IPS-11a (cell line): ENCODE data around the gene TMEM121B.

Experiments used
- H3K4me3 ChIP-seq: one replicate; pipeline ENCODE4 v1.5.1; 2013; ENCODE audit warnings: low read depth, low read length, control low read depth

The TMEM121B gene

DNA sequence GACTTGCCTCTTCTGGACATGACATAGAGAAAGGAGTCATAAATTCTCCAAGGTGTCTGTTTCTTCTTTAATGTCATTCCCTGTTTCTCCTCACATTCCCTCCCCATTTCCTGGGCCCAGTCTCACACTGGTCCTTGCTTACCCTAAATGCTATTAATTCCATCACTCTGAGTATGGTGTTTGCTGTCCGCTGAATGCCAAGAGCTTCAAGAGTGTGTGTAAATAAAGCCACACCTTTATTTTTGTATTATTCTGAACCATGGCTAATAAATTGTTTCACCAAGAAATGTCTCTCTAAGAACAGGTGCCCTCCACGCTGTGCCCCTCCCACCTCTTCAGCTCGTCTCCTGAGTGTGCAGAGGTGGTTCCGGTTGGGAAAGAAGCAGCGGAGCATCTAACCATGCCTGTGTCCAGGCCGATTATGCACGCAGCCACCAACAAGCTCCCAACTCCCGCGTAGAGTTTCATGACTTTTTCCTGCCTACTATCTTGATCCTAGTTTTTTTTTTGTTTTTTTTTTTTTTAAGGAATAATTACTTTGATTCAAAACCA lies 8.6 kb downstream of the TMEM121B start:
- H3K4me3 ChIP-seq, result no peak overlapping the region

GRCh38 chr22:17110791-17111550 lies 10.2 kb downstream of the TMEM121B start:
- no peak overlapping the region for H3K4me3 ChIP-seq

DNA sequence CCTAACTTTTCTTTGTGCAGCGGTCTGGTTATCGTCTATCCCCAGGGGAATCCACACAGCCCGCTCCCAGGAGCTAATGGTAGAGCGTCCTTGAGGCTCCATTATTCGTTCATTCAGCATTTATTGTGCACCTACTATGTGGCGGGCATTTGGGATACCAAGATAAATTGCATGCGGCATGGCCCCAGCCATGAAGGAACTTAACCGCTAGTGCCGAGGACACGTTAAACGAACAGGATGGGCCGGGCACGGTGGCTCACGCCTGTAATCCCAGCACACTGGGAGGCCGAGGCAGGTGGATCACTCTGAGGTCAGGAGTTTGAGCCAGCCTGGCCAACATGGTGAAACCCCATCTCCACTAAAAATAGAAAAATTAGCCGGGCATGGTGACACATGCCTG lies 11.2 kb downstream of the TMEM121B start:
- no peak overlapping the region for H3K4me3 ChIP-seq

DNA sequence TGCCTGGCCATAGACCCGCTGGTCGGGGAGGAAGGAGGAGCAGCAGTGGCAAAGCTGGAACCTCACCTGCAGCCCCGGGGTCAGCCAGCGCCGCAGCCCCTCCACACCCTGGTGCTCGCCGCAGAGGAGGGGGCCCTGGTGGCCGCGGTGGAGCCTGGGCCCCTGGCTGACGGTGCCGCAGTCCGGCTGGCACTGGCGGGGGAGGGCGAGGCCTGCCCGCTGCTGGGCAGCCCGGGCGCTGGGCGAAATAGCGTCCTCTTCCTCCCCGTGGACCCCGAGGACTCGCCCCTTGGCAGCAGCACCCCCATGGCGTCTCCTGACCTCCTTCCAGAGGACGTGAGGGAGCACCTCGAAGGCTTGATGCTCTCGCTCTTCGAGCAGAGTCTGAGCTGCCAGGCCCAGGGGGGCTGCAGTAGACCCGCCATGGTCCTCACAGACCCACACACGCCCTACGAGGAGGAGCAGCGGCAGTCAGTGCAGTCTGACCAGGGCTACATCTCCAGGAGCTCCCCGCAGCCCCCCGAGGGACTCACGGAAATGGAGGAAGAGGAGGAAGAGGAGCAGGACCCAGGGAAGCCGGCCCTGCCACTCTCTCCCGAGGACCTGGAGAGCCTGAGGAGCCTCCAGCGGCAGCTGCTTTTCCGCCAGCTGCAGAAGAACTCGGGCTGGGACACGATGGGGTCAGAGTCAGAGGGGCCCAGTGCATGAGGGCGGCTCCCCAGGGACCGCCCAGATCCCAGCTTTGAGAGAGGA lies 11.9 kb downstream of the TMEM121B start:
- no peak overlapping the region for H3K4me3 ChIP-seq

- H3K4me3 ChIP-seq, result no peak overlapping the region
Observed at GRCh38 chr22:17108256-17109112, 12.7 kb downstream of the TMEM121B start.

DNA sequence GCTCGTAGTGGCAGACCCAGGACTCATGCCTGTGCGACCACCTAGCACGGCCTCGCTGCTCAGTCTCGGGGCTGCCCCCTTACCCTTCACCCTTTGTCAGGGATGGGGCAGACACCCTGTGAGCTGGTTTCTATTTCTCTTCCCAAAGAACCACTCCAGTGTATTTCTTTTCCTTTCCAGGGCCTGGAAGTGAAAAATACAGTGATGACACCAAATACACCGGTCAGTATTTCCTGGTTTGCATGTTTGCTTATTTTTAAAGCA lies 13.7 kb downstream of the TMEM121B start:
- no peak overlapping the region for H3K4me3 ChIP-seq

DNA sequence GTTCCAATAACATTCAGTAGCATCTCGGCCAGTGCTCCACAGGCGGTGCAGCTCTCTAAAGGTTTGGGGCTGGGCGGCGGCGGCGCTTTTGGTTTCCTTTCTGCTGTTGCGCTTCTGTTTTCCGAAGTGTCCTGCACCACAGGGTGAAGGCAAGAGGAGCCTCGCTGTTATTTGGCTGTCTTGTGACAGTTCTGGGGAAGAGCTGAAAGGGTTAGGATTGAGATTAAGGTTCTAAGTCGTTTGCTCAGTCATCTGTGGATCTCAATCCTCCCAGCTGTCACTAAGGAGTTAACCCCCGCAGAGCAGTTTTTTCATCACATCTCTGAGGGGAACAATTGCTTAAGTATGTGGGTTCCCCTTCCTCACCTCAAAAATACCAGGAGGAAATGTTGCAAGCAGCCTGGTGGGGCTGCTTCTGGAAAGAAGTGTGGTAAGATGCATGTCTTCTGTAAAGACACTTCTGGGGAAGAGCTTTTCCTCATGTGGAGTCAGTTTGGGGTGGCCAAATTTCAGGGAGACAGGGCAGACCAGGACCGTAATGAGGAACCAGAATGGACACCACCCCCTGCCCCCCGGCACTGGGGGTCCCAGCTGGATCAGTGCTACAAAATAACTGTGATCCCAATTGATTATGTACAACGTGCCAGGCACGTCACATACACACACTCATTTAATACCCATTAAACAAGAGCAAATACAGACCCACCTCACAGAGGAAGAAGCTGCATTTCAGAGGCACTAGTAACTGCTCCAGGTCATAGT lies 14.2 kb downstream of the TMEM121B start:
- H3K4me3 ChIP-seq, result no peak overlapping the region

GRCh38 chr22:17106161-17106784 lies 14.9 kb downstream of the TMEM121B start:
- H3K4me3 ChIP-seq, result no peak overlapping the region

DNA sequence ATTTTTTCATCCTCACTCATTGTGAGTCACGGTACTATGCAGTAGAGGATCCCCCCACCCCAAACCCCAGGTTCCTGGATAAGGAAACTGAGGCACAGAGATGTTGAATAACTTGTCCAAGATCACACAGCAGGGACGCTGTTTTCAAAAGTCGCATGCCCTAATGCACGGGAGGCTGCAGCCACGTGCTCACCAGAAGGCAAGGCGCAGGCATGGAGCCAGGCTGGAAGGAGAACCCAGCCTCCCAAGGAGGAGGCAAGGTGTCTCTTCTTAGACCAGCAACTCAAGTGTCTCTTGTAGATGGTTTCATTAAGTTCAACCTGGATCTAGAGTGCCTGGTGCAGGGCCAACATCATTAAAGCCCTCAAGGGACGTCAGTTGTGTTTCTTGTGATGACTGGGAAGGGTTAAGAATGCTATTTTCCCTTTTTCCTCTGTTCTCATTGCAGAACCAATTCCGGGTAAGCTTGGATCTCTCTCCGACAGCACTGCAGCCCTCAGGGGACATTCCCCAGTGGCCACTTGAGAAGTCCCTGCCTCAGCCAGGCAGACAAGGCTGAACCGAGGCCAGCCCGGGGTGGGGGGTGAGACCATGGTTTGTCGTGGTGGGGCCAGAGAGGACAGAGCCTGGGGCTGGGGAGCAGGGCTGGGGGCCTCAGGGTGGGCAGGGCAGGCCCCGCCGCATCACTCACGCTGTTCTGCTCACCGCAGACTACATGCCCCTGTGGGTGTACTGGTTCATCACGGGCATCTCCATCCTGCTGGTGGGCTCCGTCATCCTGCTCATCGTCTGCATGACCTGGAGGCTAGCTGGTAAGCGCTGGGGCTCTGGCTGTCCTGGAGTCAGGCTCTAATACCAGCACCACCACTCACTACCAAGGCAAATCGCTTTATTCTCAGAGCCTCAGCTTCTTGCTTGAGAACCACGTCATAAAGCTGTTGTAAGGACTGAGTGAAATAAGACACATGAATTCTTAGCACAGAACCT lies 15.7 kb downstream of the TMEM121B start:
- H3K4me3 ChIP-seq, result no peak overlapping the region

DNA sequence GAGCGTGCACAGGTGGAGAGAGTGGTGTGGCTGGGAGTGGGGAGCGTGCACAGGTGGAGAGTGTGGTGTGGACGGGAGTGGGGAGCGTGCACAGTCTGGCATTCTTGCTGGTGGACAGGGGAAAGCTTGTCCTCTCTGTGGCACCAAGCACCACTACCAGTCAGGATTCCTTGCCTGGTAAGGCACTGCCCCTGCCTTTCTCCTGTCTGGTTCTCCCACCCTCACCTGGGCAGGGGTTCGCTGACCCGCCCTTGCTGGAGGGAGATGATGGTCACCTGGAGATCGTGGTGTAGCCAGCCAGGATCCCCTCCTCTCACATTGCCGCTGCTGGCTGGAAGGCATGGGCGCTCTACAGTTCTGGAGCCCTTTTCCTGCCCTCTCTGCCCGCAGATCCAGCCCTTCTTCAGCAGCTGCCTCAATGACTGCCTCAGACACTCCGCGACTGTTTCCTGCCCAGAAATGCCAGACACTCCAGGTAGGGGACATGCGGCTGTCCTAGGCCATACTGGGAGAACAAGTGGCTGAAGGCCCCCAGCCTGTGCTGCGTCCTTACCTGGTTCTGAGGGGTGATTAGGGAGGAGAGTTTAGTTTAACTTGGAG lies 16.7 kb downstream of the TMEM121B start:
- H3K4me3 ChIP-seq, result no peak overlapping the region

- no peak overlapping the region for H3K4me3 ChIP-seq
Observed at GRCh38 chr22:17103351-17103750, 17.8 kb downstream of the TMEM121B start.

DNA sequence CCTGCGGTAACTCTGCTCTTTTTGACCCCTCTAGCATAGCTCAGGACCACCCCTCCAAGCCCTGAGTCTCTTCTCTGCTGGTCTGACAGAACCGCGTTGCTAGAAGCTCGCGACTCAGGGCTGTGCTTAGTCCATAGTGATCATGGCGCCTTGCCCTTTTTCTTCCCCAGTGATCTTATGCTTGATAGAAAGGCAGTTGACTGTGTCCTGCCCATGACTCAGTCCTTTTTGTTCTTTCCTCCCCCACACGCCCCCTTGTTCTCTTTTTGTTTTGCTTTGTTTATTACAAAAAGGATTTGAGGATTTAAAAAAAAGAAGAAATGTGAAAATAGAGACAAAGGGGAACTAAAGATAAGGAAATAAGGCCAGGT lies 18.9 kb downstream of the TMEM121B start:
- no peak overlapping the region for H3K4me3 ChIP-seq

DNA sequence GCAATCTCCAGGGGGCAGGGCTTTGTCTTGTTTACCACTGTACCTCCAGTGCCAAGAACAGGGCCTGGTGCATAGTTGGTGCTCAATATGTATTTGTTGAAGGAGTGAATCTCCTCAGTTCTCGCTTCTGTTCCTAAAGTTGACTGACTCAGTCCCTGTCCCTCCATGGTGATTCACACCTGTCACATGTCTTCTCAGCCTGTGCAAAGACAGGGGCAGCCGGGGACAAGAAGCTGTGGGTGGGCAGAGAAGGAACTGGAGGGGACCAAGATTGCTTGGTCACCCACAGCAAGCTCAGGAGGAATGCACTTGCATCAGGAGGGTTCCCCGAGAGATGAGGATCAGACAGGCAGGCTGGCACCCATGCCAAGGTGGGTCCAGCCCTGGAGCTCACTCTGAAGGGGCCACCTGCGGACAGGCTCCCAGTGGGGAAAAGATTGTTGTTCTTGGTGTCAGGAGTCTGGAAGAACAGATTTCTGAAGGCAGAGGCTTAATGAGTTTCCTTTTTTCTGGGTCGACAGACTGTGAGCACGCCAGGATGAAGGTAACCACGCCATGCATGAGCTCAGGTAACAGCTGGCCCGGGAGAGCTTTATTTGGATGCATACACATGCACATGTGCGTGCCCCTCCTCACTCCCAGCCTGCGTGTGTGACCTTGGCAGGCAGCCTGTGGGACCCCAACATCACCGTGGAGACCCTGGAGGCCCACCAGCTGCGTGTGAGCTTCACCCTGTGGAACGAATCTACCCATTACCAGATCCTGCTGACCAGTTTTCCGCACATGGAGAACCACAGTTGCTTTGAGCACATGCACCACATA lies 19.5 kb downstream of the TMEM121B start:
- H3K4me3 ChIP-seq, result no peak overlapping the region

DNA sequence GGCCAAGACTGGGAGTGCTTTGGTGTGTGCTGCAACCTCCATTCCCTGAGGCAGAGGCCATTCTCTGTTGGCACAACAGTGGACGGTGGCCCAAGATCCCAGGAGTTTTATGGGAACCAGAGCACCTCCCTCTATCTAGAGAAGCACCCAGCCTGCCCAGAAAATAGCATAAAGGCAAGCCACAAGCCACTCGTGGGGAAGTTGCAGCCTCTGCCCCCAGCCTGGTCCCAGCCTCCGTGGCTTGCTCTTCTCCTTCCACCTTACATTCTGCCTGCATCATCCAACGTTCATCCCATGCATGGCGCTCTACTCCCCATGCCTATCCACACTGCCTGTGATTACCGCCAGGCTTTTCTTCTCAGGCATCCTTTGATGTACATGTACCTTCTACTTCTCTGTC lies 20.5 kb downstream of the TMEM121B start:
- H3K4me3 ChIP-seq, result no peak overlapping the region

GRCh38 chr22:17098379-17098819 lies 22.8 kb downstream of the TMEM121B start:
- no peak overlapping the region for H3K4me3 ChIP-seq

DNA sequence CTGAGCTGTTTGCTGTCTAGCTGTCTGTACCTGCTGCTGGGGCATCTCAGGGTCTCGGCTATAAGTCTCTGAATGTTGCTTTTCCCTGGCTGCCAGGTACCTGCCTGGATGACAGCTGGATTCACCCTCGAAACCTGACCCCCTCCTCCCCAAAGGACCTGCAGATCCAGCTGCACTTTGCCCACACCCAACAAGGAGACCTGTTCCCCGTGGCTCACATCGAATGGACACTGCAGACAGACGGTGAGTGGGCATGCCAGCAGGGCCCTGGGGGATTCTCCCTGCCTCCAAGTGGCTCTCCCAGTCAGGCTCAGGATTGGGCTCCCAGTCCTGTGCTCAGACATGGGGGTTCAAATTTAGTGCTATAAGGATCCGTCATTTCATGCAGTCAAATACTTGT lies 23.5 kb downstream of the TMEM121B start:
- H3K4me3 ChIP-seq, result no peak overlapping the region

GRCh38 chr22:17097062-17097461 lies 24.1 kb downstream of the TMEM121B start:
- H3K4me3 ChIP-seq, result no peak overlapping the region

- no peak overlapping the region for H3K4me3 ChIP-seq
Observed at GRCh38 chr22:17096071-17096470, 25.1 kb downstream of the TMEM121B start.
